Activated naive CD8-positive, alpha-beta T cell treated with anti-CD3 and anti-CD28 coated beads for 36 hours (primary cell): ENCODE data around the gene RASA3. TPM values are rescaled to one million over a fixed set of nuclear protein-coding genes. Genes with fewer than 3 reads are reported as not detected.
A peak's percentile ranks its signal among the peaks of the same experiment; 100 is the strongest.

Experiments
- DNase-seq: peaks from one replicate; pipeline ENCODE4 v3.0.0; 2021
- H3K27ac Mint-ChIP-seq: one replicate; pipeline ENCODE4 v1.8.0; 2022; ENCODE audit warnings: mild to moderate bottlenecking, moderate library complexity, mixed read lengths
- H3K27me3 Mint-ChIP-seq: one replicate; pipeline ENCODE4 v1.8.0; 2022; ENCODE audit warnings: mild to moderate bottlenecking, mixed read lengths
- H3K36me3 Mint-ChIP-seq: one replicate; pipeline ENCODE4 v1.8.0; 2021; ENCODE audit warnings: mild to moderate bottlenecking, mixed read lengths
- H3K4me1 Mint-ChIP-seq: one replicate; pipeline ENCODE4 v1.8.0; 2021; ENCODE audit warnings: mixed read lengths
- H3K4me3 Mint-ChIP-seq: one replicate; pipeline ENCODE4 v1.8.0; 2022; ENCODE audit warnings: mild to moderate bottlenecking, moderate library complexity, mixed read lengths
- H3K9me3 Mint-ChIP-seq: one replicate; pipeline ENCODE4 v1.8.0; 2022; ENCODE audit warnings: mixed read lengths
- total RNA-seq, 2 experiments: library from RNA; stranded (reverse); gene quantifications; one replicate each; pipeline ENCODE4 v1.2.3, GENCODE V29; 2021

The RASA3 gene
- total RNA-seq, 2 experiments from 2014 or later: 25.6 to 26.5 TPM

- Mint-ChIP-seq H3K4me3 (no peak overlapping the region), H3K27ac (no peak overlapping the region), H3K4me1 (peaks cover 38% of the 10 kb centered on the region), H3K36me3 (peaks cover 6% of the 10 kb centered on the region), H3K9me3 (no peaks in the 10 kb centered on the region), H3K27me3 (no peaks in the 10 kb centered on the region)
- DNase-seq: no peak
Measured at GRCh38 chr13:114055766-114056165, 76.7 kb downstream of the RASA3 start.

DNA sequence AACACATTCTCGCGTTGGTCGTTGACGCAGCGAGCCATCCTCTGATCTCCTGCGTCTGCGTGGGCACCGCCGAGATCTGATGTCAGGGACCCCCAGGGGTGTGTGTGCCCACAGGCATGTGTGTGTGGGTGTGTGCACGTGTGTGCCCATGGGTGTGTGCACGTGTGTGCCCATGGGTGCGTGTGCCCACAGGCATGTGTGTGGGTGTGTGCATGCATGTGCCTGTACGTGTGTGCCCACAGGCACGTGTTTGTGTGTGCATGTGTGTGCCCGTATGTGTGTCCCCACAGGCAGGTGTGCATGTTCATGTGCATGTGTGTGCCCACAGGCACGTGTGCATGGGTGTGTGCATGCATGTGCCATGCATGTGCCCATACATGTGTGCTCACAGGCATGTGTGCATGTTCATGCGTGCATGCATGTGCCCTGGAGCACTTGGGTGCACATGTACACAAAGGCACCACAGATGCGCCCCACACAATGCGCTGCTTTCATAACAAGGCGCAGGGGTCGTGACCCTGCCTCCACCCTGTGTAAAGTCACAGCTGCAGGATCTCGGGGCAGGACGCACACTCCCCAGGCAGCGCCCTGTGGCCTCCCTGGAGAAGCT is 77.5 kb downstream of the RASA3 start:
- Mint-ChIP-seq H3K27ac (peak overlapping the region; percentile 6), H3K4me3 (no peak overlapping the region), H3K4me1 (peaks cover 40% of the 10 kb centered on the region), H3K36me3 (peaks cover 6% of the 10 kb centered on the region), H3K9me3 (no peaks in the 10 kb centered on the region), H3K27me3 (no peaks in the 10 kb centered on the region)
- no peak for DNase-seq

DNA sequence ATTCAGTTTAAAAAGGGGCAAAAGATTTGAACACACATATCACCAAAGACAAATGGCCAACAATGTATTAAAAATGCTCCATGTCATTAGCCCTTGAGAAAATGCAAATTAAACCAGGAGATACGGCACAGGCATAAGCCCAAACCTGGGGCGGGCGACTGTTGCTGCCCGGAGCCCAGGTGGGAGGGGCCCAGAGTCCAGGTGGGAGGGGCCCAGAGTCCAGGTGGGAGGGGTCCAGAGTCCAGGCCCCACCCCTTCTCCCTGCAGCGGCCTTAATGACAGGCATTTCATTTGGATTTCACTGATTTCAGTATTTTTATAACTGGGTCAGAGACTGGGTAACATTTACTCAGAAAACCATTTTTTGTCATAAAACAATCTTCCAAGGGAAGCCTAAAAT is 78.2 kb downstream of the RASA3 start:
- no peak overlapping the region for H3K4me3 Mint-ChIP-seq
- no peaks in the 10 kb centered on the region for H3K9me3 Mint-ChIP-seq
- no peaks in the 10 kb centered on the region for H3K27me3 Mint-ChIP-seq
- H3K36me3 Mint-ChIP-seq: no peaks in the 10 kb centered on the region
- DNase-seq: no peak
- H3K4me1 Mint-ChIP-seq: peaks cover 42% of the 10 kb centered on the region
- peak overlapping the region; percentile 6 for H3K27ac Mint-ChIP-seq

DNA sequence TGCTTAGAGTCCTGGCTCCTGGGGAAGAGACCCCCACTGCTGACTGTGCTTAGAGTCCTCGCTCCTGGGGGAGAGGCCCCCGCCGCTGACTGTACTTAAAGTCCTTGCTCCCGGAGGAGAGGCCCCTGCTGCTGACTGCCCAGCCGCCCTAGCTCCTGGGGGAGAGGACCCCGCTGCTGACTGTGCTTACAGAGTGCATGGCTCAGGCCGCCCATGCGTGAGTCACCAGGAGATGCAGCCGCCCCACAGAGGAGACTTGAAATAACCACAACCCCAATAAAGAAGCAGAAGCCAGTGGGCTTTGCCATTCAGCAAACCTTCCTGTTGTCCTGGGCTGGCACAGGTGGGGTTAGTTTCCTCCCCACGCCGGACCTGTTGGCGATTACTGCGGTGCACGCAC is 79.4 kb downstream of the RASA3 start:
- no peaks in the 10 kb centered on the region for H3K9me3 Mint-ChIP-seq
- peak overlapping the region; percentile 15 for H3K27ac Mint-ChIP-seq

DNA sequence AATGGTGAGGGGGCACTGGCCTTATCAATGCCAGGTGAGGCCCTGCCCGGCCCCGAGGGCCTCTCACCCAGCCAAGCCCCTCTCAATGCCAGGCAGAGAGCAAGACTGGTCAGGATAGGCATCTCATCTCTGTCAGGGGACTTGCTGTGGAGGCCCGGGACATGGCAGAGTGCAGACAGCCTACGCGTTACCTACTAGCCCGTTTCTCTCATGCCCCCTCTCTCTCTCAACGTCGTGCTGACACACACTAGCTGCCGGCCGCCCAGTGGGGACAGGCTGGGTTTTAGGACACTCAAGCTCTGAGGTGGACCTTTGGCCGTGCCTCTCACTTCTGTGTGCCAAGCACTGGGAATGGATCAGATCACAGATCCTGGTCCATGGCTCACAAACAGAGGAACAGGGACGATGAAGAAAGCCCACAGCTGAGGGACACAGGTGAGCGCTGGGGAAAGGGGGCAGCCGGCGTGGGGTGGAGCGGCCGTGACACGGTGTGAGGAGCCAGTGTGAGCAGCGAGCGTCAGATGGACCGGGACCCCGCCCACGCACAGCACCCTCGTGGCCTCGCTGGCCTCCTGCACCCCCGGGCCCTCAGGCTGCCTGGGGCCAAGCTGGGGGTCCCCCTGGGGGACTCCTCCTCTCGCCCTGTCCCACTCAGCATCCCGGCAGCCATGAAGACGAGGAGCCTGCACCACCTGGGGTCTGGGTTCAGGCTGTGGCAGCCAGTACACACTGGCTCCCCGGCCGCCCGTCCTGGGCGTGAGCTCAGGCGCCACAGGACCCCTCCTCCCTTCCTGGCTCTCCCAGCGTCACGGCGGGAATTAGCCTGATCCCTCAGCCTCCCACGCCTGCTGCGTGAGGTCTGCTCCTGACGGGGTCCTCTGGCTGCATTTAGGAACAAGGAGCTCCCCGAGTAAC is 81.6 kb downstream of the RASA3 start:
- DNase-seq: no peak
- Mint-ChIP-seq H3K27ac (no peak overlapping the region), H3K4me1 (peaks cover 49% of the 10 kb centered on the region), H3K27me3 (no peaks in the 10 kb centered on the region), H3K9me3 (no peaks in the 10 kb centered on the region), H3K36me3 (peaks cover 8% of the 10 kb centered on the region), H3K4me3 (no peak overlapping the region)

More for the DNA sequence above, 79.4 kb downstream of the RASA3 start:
- DNase-seq: no peak
- Mint-ChIP-seq H3K27me3 (no peaks in the 10 kb centered on the region), H3K36me3 (no peaks in the 10 kb centered on the region), H3K4me1 (peaks cover 44% of the 10 kb centered on the region), H3K4me3 (no peak overlapping the region)

- H3K36me3 Mint-ChIP-seq: peaks cover 12% of the 10 kb centered on the region
- peaks cover 59% of the 10 kb centered on the region for H3K4me1 Mint-ChIP-seq
- no peak overlapping the region for H3K27ac Mint-ChIP-seq
Measured at GRCh38 chr13:114049626-114050101, 82.8 kb downstream of the RASA3 start.

DNA sequence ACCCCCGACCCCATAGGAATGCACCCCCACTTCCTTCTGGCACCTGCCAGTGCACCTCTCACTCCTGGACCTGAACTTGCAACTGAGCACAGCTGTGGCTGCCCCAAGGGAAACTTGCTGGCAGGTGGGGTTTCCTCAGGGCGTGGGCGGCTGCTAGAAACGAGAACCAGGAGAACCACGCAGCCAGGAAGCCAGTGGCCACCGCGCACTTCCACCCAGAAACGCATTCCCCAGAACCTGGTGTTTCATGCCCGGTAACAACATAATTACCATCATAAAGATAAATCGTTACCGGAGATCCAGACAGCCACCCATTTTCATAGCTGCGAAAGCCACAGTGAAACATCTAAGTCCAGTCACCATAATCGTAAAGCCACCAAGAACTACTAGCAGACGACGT is 83.4 kb downstream of the RASA3 start:
- peaks cover 14% of the 10 kb centered on the region for H3K36me3 Mint-ChIP-seq
- peak; percentile 73 for DNase-seq
- peaks cover 57% of the 10 kb centered on the region for H3K4me1 Mint-ChIP-seq
- peak overlapping the region; percentile 34 for H3K4me3 Mint-ChIP-seq
- peak overlapping the region; percentile 87 for H3K27ac Mint-ChIP-seq
- H3K9me3 Mint-ChIP-seq: no peaks in the 10 kb centered on the region
- no peaks in the 10 kb centered on the region for H3K27me3 Mint-ChIP-seq

More at GRCh38 chr13:114049626-114050101, 82.8 kb downstream of the RASA3 start:
- no peak for DNase-seq
- Mint-ChIP-seq H3K27me3 (no peaks in the 10 kb centered on the region), H3K9me3 (no peaks in the 10 kb centered on the region), H3K4me3 (no peak overlapping the region)

- Mint-ChIP-seq H3K9me3 (no peaks in the 10 kb centered on the region), H3K4me3 (no peak overlapping the region), H3K27me3 (no peaks in the 10 kb centered on the region), H3K27ac (no peak overlapping the region), H3K4me1 (peaks cover 56% of the 10 kb centered on the region), H3K36me3 (peaks cover 14% of the 10 kb centered on the region)
- no peak for DNase-seq
Measured at GRCh38 chr13:114048443-114048842, 84.0 kb downstream of the RASA3 start.

GRCh38 chr13:114047358-114047881 is 85.0 kb downstream of the RASA3 start:
- H3K27ac Mint-ChIP-seq: no peak overlapping the region
- peaks cover 17% of the 10 kb centered on the region for H3K36me3 Mint-ChIP-seq
- H3K9me3 Mint-ChIP-seq: no peaks in the 10 kb centered on the region
- peaks cover 57% of the 10 kb centered on the region for H3K4me1 Mint-ChIP-seq
- DNase-seq: no peak
- no peaks in the 10 kb centered on the region for H3K27me3 Mint-ChIP-seq
- peak overlapping the region; percentile 10 for H3K4me3 Mint-ChIP-seq

DNA sequence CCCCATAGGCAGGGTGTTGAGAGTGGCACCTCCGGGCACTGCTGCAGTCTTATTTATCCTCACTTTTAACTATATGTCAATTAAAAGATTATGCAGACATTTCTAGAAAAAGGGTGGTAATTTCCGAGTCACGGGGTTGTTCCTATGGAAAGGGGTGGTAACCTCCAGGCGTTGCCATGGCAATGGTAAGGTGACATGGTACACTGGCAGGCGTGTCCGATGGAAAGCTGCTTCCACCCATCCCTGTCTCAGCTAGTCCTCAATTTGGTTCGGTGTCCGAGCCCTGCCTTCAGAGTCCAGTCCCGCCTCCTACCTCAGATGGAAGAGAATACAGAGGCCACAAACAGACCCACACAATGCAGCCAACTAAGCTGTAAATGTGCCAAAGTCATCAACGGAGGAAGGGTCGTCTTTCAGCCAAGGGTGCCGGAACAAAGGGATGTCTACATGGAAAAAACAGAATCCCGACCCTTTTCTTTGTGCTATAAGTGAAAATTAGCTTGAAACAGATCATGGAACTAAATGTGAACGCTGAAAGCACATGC is 85.9 kb downstream of the RASA3 start:
- Mint-ChIP-seq H3K9me3 (no peaks in the 10 kb centered on the region), H3K36me3 (peaks cover 17% of the 10 kb centered on the region), H3K27me3 (no peaks in the 10 kb centered on the region), H3K4me3 (no peak overlapping the region), H3K27ac (peak overlapping the region; percentile 50), H3K4me1 (peaks cover 57% of the 10 kb centered on the region)
- DNase-seq: no peak

- peaks cover 53% of the 10 kb centered on the region for H3K4me1 Mint-ChIP-seq
- H3K36me3 Mint-ChIP-seq: peaks cover 17% of the 10 kb centered on the region
- DNase-seq: no peak
- H3K9me3 Mint-ChIP-seq: no peaks in the 10 kb centered on the region
- H3K4me3 Mint-ChIP-seq: no peak overlapping the region
- peak overlapping the region; percentile 78 for H3K27ac Mint-ChIP-seq
- no peaks in the 10 kb centered on the region for H3K27me3 Mint-ChIP-seq
Measured at GRCh38 chr13:114045113-114045735, 87.2 kb downstream of the RASA3 start.

- Mint-ChIP-seq H3K4me3 (no peak overlapping the region), H3K27ac (peak overlapping the region; percentile 78), H3K9me3 (no peaks in the 10 kb centered on the region), H3K4me1 (peaks cover 50% of the 10 kb centered on the region), H3K36me3 (peaks cover 17% of the 10 kb centered on the region), H3K27me3 (no peaks in the 10 kb centered on the region)
- no peak for DNase-seq
Measured at GRCh38 chr13:114044486-114044885, 87.9 kb downstream of the RASA3 start.

DNA sequence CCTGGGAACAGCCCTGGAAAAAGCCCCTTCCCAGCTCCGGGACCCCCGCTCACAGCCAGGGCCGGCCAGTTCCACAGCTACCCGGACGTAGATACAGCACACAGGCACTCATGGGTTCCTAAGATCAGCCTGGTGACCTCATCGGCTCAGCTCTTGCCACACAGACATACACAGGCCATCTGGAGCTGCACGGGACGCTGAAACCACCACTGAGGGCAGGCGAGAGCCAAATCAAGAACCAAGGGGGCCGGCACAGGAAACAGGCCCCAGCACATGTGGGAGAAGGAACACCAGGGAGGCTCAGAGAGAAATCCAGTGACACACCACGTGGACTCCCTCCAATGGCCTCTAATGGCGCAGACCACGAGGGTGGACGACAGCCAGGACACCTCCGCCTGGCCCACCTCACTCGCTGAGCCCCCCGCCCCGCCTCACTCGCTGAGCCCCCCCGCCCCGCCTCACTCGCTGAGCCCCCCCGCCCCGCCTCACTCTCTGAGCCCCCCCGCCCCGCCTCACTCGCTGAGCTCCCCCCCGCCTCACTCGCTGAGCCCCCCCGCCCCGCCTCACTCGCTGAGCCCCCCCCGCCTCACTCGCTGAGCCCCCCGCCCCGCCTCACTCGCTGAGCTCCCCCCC is 88.9 kb downstream of the RASA3 start:
- H3K9me3 Mint-ChIP-seq: no peaks in the 10 kb centered on the region
- H3K4me1 Mint-ChIP-seq: peaks cover 43% of the 10 kb centered on the region
- H3K4me3 Mint-ChIP-seq: no peak overlapping the region
- peak overlapping the region; percentile 82 for H3K27ac Mint-ChIP-seq
- H3K27me3 Mint-ChIP-seq: no peaks in the 10 kb centered on the region
- peaks cover 17% of the 10 kb centered on the region for H3K36me3 Mint-ChIP-seq
- peak; percentile 36 for DNase-seq

DNA sequence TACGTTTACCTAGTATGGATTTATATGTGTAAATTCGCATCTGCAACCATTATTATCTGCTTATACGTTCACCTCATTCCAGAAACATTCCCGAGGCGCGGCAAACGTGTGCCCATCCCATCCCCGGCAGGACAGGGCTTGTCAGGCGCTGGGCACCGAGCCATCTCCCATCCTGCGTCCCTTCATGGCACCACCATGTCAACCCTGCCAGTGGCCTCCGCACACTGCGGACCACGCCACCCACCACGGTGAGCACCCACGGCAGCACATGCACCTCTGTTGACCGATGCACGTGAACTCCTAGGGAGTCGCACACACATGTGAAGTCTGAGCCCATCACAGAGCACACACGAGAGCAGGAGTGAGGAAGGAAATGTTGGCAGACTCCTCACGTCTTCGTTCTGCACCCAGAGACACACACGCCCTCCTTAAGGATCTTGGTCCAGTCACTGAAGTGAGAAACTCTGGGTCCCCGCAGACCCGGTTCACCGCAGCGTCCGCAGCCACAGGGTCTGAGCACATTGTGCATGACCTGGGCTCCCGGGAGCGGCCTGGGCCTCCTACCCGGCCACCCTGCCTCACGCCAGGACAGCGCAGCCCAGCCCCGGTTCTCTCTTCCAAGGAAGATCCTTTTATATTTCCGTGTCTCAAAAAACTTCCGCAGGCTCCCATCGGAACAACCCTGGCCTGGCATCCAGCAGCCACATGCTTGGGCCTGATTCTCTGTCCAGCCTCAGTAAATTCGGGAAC is 90.2 kb downstream of the RASA3 start:
- Mint-ChIP-seq H3K4me3 (no peak overlapping the region), H3K9me3 (no peaks in the 10 kb centered on the region)

More for the DNA sequence above, 90.2 kb downstream of the RASA3 start:
- Mint-ChIP-seq H3K4me1 (peaks cover 36% of the 10 kb centered on the region), H3K27ac (peak overlapping the region; percentile 56), H3K36me3 (peaks cover 20% of the 10 kb centered on the region), H3K27me3 (no peaks in the 10 kb centered on the region)
- DNase-seq: no peak
